Stimulated activated CD4-positive, alpha-beta T cell treated with anti-CD3 and anti-CD28 coated beads, Interleukin-12 subunit alpha, Interleukin-12 subunit beta, amount 100 ng/mL, for 48 hours (primary cell): ENCODE results near the gene RALGAPA1.
"Not testable (repeated sequence)": the region's sequence is repeated elsewhere in the genome, so short reads cannot be mapped to it uniquely, and the experiment has no call there.

ENCODE experiments used
- DNase-seq, 3 donors: peaks; one replicate each; pipeline ENCODE4 v3.0.0-alpha.2; 2020; ENCODE audit warnings: low read depth in 2 of 3, low spot score in 1 of 3

The RALGAPA1 gene

DNA sequence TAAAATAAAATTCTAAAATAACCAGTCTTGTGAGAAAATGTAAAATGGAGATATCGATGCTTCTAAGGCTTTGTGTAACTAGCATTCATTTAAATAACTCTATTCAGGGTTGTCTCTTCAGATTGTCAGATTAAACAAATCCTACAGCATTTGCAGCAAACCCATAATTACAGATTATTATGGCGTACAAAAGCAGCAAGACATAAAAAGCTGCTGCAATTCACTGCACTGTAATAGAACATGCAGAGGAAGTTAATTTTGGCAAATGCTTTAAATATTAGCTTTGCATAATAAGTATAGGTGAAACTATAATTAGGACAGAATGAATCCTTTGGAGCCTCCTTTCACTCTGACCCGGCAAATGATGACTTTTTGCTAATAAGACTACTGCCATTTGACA, 176.8 kb downstream of the RALGAPA1 start:
- DNase-seq = no peak

DNA sequence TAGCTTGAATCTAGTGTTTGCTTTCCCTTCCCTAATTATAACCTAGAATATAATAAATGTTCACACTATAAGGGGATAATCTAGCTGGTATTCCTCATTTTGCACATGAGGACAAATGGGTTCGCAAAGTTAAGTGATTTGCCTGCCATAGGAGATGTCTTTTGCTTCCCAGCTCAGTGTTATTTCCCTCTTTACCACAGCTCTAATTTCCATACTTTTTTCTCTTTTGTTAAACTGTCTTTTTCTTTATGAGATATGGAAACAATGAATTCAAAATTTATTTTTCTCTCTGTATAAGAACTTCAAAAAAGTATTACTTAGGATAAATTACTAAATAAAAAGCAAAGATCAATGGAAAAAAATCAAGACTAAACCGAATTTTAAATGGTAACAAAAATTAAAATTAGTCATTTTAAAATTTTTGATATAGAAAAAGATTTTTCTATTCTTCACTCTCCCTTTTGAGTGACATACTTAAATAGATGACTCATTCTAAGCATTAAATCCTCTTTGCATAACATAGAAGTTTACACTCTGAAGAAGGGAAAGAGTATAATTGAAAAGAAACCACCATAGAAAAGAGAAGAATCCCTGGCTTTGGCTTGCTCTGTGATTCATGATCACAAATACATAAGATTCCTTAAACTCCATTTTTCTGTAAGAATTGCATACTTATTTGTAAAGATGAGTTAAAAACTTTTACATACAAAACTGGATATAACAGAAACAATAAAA, 177.9 kb downstream of the RALGAPA1 start:
- DNase-seq = no peak

GRCh38 chr14:35628989-35629388, 180.1 kb downstream of the RALGAPA1 start:
- no peak for DNase-seq

DNA sequence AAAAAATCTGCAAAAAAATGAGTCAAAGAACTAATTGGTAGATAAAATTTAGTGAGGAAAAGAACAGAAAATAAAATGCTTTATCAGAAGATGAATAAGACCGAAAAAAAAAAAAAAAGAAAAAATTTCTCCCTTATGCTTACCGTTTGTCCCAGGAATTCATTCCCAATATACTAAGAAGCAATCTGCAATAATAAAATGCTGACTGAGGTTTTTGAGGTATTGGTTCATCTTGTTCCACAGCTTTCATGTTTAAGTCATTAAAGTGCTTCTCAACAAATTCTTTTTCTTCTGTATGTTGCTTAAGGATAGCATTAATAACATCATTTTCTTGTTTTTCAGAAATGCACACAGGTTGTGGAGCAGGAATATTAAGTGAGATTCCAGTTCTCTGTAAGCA, 182.1 kb downstream of the RALGAPA1 start:
- DNase-seq = not testable (repeated sequence)

DNA sequence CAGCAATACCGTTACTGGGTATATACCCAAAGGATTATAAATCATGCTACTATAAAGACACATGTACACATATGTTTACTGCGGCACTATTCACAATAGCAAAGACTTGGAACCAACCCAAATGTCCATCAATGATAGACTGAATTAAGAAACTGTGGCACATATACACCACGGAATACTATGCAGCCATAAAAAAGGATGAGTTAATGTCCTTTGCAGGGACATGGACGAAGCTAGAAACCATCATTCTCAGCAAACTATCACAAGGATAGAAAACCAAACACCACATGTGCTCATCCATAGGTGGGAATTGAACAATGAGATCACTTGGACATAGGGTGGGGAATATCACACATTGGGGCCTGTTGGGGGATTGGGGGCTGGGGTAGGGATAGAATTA, 187.1 kb downstream of the RALGAPA1 start:
- not testable (repeated sequence) for DNase-seq

- not testable (repeated sequence) for DNase-seq
These were observed 189.1 kb downstream of the RALGAPA1 start for GRCh38 chr14:35619998-35620397.

DNA sequence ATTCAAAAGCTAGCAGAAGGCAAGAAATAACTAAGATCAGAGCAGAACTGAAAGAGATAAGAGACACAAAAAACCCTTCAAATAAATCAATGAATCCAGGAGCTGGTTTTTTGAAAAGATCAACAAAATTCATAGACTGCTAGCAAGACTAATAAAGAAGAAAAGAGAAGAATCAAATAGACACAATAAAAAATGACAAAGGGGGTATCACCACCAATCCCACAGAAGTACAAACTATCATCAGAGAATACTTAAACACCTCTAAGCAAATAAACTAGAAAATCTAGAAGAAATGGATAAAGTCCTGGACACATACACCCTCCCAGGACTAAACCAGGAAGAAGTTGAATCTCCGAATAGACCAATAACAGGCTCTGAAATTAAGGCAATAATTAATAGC, 189.6 kb downstream of the RALGAPA1 start:
- DNase-seq = not testable (repeated sequence)

DNA sequence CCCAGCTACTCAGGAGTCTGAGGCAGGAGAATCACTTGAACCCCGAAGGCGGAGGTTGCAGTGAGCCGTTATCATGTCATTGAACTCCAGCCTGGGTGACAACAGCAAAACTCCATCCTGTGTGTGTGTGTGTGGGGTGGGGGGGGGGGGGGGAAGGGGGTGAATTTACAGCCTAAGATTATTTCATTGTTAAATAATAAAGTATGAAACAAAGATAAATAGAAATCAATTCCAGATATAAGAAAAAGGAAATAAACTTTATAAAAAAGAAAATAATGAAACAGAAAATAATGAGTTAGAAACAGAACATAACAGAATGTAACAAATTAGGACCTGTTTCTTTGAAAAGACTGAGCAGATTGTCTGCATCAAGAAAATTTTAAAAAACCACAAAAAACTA, 191.6 kb downstream of the RALGAPA1 start:
- DNase-seq = no peak

DNA sequence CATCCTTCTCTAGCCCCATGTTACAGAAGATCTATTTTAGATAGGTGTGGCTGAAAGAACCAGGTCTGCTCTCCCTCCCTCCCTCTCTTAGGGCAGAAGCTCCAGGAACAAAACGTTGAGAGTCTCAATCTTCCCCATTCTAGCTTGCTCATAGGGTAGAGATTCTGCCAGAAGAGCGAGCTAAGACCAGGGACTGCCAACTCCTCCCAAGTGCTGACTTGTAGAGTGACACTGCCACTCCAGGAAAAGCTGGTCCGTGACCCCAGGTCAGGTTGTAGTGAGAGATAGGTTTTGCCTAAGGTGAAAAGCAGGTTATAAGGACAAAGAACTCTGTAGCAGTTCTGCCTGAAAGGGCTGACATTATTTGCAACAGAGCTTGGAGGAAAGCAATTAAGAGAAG, 201.7 kb downstream of the RALGAPA1 start:
- DNase-seq = no peak

GRCh38 chr14:35600253-35600652, 208.8 kb downstream of the RALGAPA1 start:
- DNase-seq = no peak

DNA sequence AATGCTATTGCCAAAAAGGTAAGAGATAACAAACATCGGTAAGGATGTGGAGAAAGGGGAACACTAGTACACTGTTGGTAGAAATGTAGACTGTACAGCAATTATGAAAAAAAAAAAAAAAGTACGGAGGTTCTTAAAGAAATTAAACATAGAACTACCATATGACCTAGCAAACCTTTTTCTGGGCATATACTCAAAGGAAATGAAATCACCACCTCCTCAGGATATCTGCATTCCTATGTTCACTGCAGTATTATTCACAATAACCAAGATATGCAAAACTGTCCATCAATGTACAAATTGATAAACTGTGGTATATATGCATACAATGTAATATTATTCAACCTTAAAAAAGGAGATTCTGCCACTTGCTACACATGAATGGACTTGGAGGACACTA, 214.5 kb downstream of the RALGAPA1 start:
- DNase-seq = no peak

DNA sequence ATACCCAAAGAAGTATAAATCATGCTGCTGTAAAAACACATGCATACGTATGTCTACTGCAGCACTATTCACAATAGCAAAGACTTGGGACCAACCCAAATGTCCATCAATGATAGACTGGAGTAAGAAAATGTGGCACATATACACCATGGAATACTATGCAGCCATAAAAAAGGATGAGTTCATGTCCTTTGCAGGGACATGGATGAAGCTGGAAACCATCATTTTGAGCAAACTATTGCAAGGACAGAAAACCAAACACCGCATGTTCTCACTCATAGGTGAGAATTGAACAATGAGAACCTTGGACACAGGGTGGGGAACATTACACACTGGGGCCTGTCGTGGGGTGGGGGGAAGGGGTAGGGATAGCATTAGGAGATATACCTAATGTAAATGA, 221.7 kb downstream of the RALGAPA1 start:
- not testable (repeated sequence) for DNase-seq

DNA sequence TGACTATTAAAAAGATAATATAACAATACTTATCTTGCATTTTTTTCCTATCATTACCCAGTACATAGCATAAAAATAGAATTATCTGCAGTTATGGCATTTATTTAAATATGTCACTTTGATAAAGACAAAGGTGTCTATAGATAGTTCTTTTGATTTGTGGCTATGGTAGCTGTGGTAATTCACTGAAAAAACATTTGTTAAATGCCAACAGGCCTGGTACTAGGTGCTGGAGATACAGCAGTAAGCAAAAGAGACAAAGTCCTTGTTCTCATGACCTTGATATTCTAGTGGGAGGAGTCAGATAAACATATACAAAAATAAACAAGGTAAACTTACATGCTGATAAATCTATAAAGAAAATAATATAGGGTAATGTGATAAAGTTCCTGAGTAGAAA, 230.5 kb downstream of the RALGAPA1 start:
- no peak for DNase-seq

- DNase-seq = no peak
These were observed 231.0 kb downstream of the RALGAPA1 start for GRCh38 chr14:35578135-35578534.

GRCh38 chr14:35576856-35577255, 232.2 kb downstream of the RALGAPA1 start:
- no peak for DNase-seq

DNA sequence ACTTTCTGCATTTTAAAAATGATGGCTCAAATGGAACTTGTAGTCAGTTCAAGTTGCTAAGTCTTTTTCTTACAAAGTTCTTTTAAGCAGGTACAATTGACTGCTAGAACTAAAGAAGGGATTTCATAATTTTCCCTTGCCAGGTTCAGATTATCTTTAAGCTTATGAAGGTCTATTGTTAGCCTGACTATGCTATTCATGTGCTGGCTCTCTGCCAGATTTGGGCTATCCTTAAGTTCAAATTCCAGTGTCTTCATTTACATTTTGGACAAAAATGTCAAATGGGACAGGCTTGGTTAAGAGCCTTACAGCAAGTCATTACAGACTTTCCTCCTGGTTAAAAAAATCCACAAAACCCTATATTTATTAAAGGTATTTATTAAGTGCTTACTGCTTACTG, 232.8 kb downstream of the RALGAPA1 start:
- DNase-seq = no peak

DNA sequence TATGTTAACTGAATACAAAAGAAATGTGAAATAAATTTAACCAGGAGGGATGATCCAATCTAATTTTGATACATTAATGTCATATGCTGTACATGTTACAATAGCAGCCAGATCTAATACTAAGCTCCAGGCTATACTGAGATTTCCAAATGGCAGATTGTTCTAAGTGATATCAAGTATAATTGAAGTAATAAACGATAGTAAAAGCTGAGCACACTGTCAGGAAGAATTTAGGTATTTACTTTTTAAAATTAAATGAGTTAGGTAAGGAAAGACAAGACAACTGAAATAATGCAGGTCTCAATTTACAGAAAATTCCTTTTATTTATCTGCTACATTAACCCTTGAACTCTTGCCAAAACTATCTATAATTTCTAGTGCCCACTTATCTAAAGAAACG, 235.2 kb downstream of the RALGAPA1 start:
- no peak for DNase-seq

DNA sequence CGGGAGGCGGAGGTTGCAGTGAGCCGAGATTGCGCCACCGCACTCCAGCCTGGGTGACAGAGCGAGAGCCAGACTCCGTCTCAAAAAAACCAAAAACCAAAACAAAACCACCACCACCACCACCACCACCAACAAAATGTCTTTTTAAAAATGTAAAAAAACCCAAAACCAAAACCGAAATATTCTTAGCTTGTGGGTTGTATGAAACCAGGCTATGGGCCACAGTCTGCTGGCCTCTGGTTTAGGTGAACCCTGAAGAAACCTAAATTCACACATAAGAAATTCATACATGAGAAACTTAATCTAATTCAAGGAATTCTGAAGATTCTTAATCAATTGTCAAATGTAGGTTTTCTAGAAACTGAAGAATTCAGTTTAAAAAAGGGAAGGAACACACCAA, 237.5 kb downstream of the RALGAPA1 start:
- DNase-seq = no peak

GRCh38 chr14:35565871-35566464, 243.1 kb downstream of the RALGAPA1 start:
- no peak for DNase-seq

GRCh38 chr14:35558680-35559079, 250.4 kb downstream of the RALGAPA1 start:
- DNase-seq = no peak

DNA sequence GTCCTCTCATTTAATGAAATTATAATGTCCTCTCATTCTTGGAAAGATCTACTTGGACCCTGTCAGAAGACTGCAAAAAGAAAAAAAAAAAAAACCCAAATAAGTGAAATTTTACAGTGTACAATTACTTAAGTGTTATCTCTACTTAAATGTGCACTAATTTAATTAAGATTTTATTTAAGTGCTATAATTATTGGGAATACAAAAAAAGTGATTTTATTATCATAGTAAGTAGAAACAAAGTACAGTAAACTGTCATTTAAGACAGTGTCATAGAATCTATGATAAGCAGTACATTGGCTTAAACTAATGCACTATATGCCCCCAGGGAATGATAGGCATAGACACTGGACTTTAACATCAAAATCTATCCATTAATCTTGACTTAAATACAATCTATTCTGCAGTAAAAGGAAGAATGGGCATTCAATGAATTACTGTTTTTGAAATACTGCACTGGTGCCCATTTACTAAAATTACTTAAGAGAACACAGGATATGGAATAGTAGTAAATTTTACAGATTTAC, 251.8 kb downstream of the RALGAPA1 start:
- DNase-seq = no peak

DNA sequence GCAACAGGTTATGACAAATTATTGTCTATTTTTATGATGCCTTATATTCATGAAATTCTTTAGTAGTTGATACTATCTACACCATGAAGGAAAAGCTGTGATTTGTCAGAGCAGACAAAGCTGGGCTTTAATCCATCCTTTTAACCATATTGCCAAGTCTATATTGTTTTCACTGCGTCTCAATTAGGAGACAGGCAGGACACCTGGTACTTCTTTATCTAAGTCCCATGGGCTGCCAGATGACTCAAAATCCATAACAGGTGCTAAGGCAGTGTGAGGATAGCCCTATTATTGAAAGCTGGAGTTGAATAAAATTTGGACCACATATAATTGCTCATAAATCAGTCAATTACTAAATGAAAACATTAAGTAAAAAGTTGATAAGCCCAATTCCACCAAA, 252.5 kb downstream of the RALGAPA1 start:
- DNase-seq = no peak

DNA sequence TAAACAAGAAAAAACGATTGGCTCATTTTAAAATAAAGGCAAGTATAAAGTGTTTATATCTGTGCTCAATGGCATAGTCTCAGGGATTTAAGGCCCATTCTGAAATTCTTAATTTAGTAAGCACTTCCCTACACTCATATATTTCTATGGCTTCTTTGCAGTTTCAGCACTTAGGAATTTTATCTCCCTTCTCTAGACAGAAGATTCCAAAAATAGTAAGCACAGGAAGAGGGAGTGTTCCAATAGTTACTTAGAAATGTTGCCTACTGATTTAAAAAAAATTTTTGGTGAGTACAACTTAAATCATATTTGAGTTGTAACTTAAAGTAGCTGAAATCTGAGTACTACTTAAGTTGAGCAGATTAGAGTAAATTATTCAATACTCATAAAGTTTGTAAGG, 255.3 kb downstream of the RALGAPA1 start:
- no peak for DNase-seq
